Endothelial cell of hepatic sinusoid (primary cell): ENCODE data around the gene YARS1.

ENCODE experiments used
- in situ Hi-C: cut with HindIII; loops from 2 replicates; pipeline ENCODE4 v1.10.0; 2017; ENCODE audit warnings: low sequenced_read_pairs

The YARS1 gene

GRCh38 chr1:32749332-32749731 lies 67.8 kb downstream of the YARS1 start:
- in situ Hi-C loops, result no loop called here

- in situ Hi-C loops, result no loop called here
Measured at GRCh38 chr1:32748926-32749325, 68.2 kb downstream of the YARS1 start.

GRCh38 chr1:32748348-32748747 lies 68.8 kb downstream of the YARS1 start:
- in situ Hi-C loops, result no loop called here

- in situ Hi-C loops, result no loop called here
Measured at GRCh38 chr1:32746130-32746529, 71.0 kb downstream of the YARS1 start.

GRCh38 chr1:32744071-32744425 lies 73.1 kb downstream of the YARS1 start:
- in situ Hi-C loops, result no loop called here

GRCh38 chr1:32743380-32744070 lies 73.6 kb downstream of the YARS1 start:
- in situ Hi-C loops, result no loop called here

- in situ Hi-C loops, result no loop called here
Measured at GRCh38 chr1:32742956-32743355, 74.2 kb downstream of the YARS1 start.

GRCh38 chr1:32742199-32742947 lies 74.8 kb downstream of the YARS1 start:
- in situ Hi-C loops, result no loop called here

- in situ Hi-C loops, result no loop called here
Measured at GRCh38 chr1:32741413-32742198, 75.6 kb downstream of the YARS1 start.

GRCh38 chr1:32741059-32741412 lies 76.1 kb downstream of the YARS1 start:
- in situ Hi-C loops, result no loop called here

GRCh38 chr1:32736812-32737791 lies 80.1 kb downstream of the YARS1 start:
- in situ Hi-C loops, result no loop called here

- in situ Hi-C loops, result no loop called here
Measured at GRCh38 chr1:32733582-32734321, 83.4 kb downstream of the YARS1 start.

- in situ Hi-C loops, result no loop called here
Measured at GRCh38 chr1:32729254-32730046, 87.7 kb downstream of the YARS1 start.

GRCh38 chr1:32728413-32729077 lies 88.6 kb downstream of the YARS1 start:
- in situ Hi-C loops, result no loop called here

GRCh38 chr1:32727876-32728275 lies 89.3 kb downstream of the YARS1 start:
- in situ Hi-C loops, result no loop called here

GRCh38 chr1:32725615-32725982 lies 91.6 kb downstream of the YARS1 start:
- in situ Hi-C loops, result no loop called here
